Panc1 (cell line): ENCODE measurements around the gene CCN5. TPM values are rescaled to one million over a fixed set of nuclear protein-coding genes. Genes with fewer than 3 reads are reported as not detected.

Source experiments
- ATAC-seq: fragments of 200-7000 bp; cut with Tn5 transposase; 2 replicates; pipeline ENCODE4 v1.9.1; 2020; ENCODE audit warnings: mild to moderate bottlenecking, moderate library complexity
- BruUV-seq: library from RNA; stranded (reverse); fragments of 400-500 nt; replicated peaks from 2 replicates; lab custom pipeline; 2021; lab: Mats Ljungman, UMichigan
- CTCF ChIA-PET: fragments of 300-600 bp; sonication (Branson Sonifier 250); formaldehyde crosslinking; loops from one replicate; lab custom pipeline; 2022; ENCODE audit warnings: antibody characterized with exemption; lab: Charles Lee
- POLR2A ChIA-PET: fragments of 300-600 bp; sonication (Branson Sonifier 250); formaldehyde crosslinking; loops from one replicate; lab custom pipeline; 2022; ENCODE audit warnings: antibody characterized with exemption; lab: Charles Lee
- DNase-seq: peaks from one replicate; pipeline ENCODE4 v3.0.0-alpha.2; 2010; ENCODE audit warnings: low read depth, low spot score
- H3K27ac ChIP-seq: 2 replicates; pipeline ENCODE4 v1.5.1; 2011; ENCODE audit warnings: mild to moderate bottlenecking, low read length, inconsistent platforms
- H3K27me3 ChIP-seq: fragments of 200-500 bp; sonication (Bioruptor generic); 2 replicates; pipeline ENCODE4 v1.6.0; 2014; ENCODE audit warnings: low read length, inconsistent platforms; ENCODE audit not compliant: control insufficient read depth, insufficient read depth
- H3K36me3 ChIP-seq: fragments of 200-500 bp; sonication (Bioruptor generic); 2 replicates; pipeline ENCODE4 v1.5.1; 2014; ENCODE audit warnings: inconsistent platforms, mild to moderate bottlenecking, low read length, moderate library complexity; ENCODE audit not compliant: control insufficient read depth, insufficient read depth
- H3K4me1 ChIP-seq: 2 replicates; pipeline ENCODE4 v1.5.1; 2011; ENCODE audit warnings: inconsistent platforms, mild to moderate bottlenecking, low read length, moderate library complexity; ENCODE audit not compliant: control insufficient read depth, insufficient read depth
- H3K4me3 ChIP-seq, 2 experiments: 2 replicates each; pipeline ENCODE4 v1.5.1; 2011 to 2012; ENCODE audit warnings: low read depth in 2 of 2, low read length in 2 of 2, mild to moderate bottlenecking in 2 of 2, inconsistent platforms in 1 of 2, moderate library complexity in 1 of 2
- H3K9me3 ChIP-seq: fragments of 200-500 bp; sonication (Bioruptor generic); 2 replicates; pipeline ENCODE4 v1.5.1; 2014; ENCODE audit warnings: low read depth, mild to moderate bottlenecking, inconsistent platforms, low read length, moderate library complexity; ENCODE audit not compliant: control insufficient read depth, insufficient read depth
- POLR2AphosphoS5 ChIP-seq: IDR thresholded peaks from 2 replicates; pipeline ENCODE4 v1.6.1; 2012; ENCODE audit warnings: mild to moderate bottlenecking, low read depth, low read length, moderate library complexity
- SIN3A ChIP-seq: IDR thresholded peaks from 2 replicates; pipeline ENCODE4 v1.6.1; 2012; ENCODE audit warnings: low read depth, mild to moderate bottlenecking, low read length, moderate library complexity, borderline replicate concordance; ENCODE audit not compliant: insufficient read depth
- TCF7L2 ChIP-seq: IDR thresholded peaks from 2 replicates; pipeline ENCODE4 v1.6.1; 2011; ENCODE audit warnings: mild to moderate bottlenecking, low read depth, low read length, inconsistent platforms
- in situ Hi-C: cut with HindIII; loops from 2 replicates; pipeline ENCODE4 v1.10.0; 2016; ENCODE audit warnings: low sequenced_read_pairs, low pct_unique_long_range_greater_than_20kb
- intact Hi-C: fragments of 100-400 bp; cut with micrococcal nuclease; formaldehyde crosslinking; loops from one replicate; pipeline ENCODE4 v1.10.0; 2022; ENCODE audit not compliant: unreplicated experiment
- total RNA-seq: library from RNA; stranded (reverse); gene quantifications from one replicate; pipeline ENCODE4 v1.2.1, GENCODE V29; 2021; ENCODE audit not compliant: unreplicated experiment
- TF ChIP-seq, protein P1 (sequence below): fragments of 450-650 bp; IDR thresholded peaks from 2 replicates; pipeline ENCODE4 v1.5.1; 2017; ENCODE audit warnings: mild to moderate bottlenecking
- TF ChIP-seq, protein P2 (sequence below), 2 experiments: IDR thresholded peaks; 2 replicates each; pipeline ENCODE4 v1.6.1; 2011 to 2012; ENCODE audit warnings: low read depth in 2 of 2, control low read depth in 1 of 2, low read length in 1 of 2, mild to moderate bottlenecking in 1 of 2, moderate library complexity in 1 of 2; ENCODE audit not compliant: insufficient read depth in 1 of 2

Gene CCN5
- total RNA-seq, 1 experiment from 2014 or later, result 15.2 TPM

DNA sequence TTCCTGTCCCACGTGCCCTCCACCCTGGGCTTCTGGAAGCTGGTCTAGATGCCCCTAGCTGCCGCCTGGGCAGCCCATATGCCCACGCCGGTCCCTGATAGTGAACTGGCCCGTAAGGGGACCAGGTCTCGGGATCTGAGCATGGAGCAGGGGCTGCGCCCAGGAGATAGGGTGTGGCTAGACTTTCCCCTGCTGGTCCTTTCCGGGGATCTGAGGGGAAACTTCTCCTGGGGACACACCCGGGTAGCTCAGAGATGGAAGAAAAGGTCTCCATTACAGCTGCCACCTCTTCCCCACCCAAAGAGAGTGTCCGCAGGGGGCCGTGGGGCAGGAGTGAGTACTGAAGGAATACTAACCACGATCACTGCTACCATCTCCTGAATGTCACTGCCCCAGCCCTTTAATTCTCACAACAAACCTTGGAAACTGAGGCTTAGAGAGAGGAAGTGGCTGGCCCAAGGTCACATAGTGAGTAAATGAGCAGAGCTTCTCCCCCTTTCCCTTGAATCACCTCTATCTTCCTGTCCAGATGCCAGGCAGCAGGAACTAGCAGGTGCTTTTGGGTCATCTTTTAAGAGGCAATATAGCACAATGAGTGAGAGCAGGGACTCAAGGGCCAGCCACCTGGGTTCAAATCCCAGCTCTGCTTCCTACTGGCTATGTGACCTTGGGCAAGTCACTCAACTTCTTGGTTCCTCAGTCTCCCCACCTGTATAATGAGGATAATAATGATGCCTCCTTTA lies 11.8 kb upstream of the CCN5 start:
- DNase-seq, result no peak
- intact Hi-C loops (no loop called here), in situ Hi-C loops (no loop called here)
- ChIA-PET CTCF (interaction anchor here (0.5 kb wide), 1 partner anchor 164 kb away, joined by 3 read pairs; no protein-coding TSS in a partner anchor), POLR2A (interaction anchor here (1.0 kb wide), 1 partner anchor 20 kb away, joined by 3 read pairs; no protein-coding TSS in a partner anchor)
- H3K36me3 ChIP-seq, result no peaks in the 10 kb centered on the region
- no peak for ATAC-seq
- H3K4me3 ChIP-seq, result no peak overlapping the region
- BruUV-seq, result no TSS peak
- TF ChIP-seq, protein P1, sequence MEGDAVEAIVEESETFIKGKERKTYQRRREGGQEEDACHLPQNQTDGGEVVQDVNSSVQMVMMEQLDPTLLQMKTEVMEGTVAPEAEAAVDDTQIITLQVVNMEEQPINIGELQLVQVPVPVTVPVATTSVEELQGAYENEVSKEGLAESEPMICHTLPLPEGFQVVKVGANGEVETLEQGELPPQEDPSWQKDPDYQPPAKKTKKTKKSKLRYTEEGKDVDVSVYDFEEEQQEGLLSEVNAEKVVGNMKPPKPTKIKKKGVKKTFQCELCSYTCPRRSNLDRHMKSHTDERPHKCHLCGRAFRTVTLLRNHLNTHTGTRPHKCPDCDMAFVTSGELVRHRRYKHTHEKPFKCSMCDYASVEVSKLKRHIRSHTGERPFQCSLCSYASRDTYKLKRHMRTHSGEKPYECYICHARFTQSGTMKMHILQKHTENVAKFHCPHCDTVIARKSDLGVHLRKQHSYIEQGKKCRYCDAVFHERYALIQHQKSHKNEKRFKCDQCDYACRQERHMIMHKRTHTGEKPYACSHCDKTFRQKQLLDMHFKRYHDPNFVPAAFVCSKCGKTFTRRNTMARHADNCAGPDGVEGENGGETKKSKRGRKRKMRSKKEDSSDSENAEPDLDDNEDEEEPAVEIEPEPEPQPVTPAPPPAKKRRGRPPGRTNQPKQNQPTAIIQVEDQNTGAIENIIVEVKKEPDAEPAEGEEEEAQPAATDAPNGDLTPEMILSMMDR, result no peak
- H3K4me1 ChIP-seq, result peaks cover 51% of the 10 kb centered on the region
- H3K27ac ChIP-seq, result peak overlapping the region; percentile 79
- no peaks in the 10 kb centered on the region for H3K27me3 ChIP-seq
- no peaks in the 10 kb centered on the region for H3K9me3 ChIP-seq

DNA sequence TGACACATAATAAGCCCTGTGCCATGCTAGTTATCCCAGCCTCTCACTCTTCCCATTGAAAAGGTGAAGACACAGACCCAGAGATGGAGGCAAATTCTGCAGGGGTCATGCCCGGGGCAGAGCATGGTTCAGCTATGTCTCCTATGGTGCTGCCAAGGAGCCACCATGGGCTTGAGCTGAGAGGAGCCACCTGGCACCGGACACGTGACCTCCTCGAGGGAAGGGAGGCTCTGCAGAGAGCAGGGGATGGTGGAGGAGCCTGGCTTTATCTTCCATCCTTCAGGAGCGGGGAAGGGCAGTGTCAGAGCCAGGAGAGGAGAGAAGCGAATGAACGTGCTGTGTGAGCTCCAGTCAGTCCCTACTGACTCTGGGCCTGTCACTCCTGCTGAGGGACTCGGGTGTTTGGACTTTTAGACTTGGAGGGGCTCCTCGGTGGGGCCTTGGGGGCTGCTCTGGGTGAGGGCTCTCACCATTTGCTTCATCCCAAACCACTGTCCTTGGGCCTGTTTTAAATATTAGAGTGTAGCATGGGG lies 11.1 kb upstream of the CCN5 start:
- TF ChIP-seq, protein P1, result no peak
- TF ChIP-seq POLR2AphosphoS5 (no peak), TCF7L2 (no peak), SIN3A (no peak)
- TF ChIP-seq, protein P2, sequence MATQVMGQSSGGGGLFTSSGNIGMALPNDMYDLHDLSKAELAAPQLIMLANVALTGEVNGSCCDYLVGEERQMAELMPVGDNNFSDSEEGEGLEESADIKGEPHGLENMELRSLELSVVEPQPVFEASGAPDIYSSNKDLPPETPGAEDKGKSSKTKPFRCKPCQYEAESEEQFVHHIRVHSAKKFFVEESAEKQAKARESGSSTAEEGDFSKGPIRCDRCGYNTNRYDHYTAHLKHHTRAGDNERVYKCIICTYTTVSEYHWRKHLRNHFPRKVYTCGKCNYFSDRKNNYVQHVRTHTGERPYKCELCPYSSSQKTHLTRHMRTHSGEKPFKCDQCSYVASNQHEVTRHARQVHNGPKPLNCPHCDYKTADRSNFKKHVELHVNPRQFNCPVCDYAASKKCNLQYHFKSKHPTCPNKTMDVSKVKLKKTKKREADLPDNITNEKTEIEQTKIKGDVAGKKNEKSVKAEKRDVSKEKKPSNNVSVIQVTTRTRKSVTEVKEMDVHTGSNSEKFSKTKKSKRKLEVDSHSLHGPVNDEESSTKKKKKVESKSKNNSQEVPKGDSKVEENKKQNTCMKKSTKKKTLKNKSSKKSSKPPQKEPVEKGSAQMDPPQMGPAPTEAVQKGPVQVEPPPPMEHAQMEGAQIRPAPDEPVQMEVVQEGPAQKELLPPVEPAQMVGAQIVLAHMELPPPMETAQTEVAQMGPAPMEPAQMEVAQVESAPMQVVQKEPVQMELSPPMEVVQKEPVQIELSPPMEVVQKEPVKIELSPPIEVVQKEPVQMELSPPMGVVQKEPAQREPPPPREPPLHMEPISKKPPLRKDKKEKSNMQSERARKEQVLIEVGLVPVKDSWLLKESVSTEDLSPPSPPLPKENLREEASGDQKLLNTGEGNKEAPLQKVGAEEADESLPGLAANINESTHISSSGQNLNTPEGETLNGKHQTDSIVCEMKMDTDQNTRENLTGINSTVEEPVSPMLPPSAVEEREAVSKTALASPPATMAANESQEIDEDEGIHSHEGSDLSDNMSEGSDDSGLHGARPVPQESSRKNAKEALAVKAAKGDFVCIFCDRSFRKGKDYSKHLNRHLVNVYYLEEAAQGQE (IDR thresholded peaks at IDR 0.05; ENCODE audit: insufficient read depth in 1 of 2, low read depth in 2 of 2, low read length in 1 of 2), result no peak
- H3K36me3 ChIP-seq, result no peaks in the 10 kb centered on the region
- DNase-seq (no peak), ATAC-seq (no peak)
- ChIA-PET POLR2A (interaction anchor here (1.0 kb wide), 1 partner anchor 20 kb away, joined by 3 read pairs; no protein-coding TSS in a partner anchor), CTCF (interaction anchor here (0.5 kb wide), 1 partner anchor 163 kb away, joined by 3 read pairs; no protein-coding TSS in a partner anchor)
- H3K4me1 ChIP-seq, result peaks cover 52% of the 10 kb centered on the region
- in situ Hi-C loops, result no loop called here
- H3K27me3 ChIP-seq, result no peaks in the 10 kb centered on the region
- no TSS peak for BruUV-seq
- H3K27ac ChIP-seq, result peak overlapping the region; percentile 79
- intact Hi-C loops, result no loop called here
- H3K4me3 ChIP-seq, result no peak overlapping the region
- H3K9me3 ChIP-seq, result no peaks in the 10 kb centered on the region
